ENCODE measurements around the gene TENM4.
"Not testable (repeated sequence)": the region's sequence is repeated elsewhere in the genome, so short reads cannot be mapped to it uniquely, and the experiment has no call there.

The TENM4 gene

DNA sequence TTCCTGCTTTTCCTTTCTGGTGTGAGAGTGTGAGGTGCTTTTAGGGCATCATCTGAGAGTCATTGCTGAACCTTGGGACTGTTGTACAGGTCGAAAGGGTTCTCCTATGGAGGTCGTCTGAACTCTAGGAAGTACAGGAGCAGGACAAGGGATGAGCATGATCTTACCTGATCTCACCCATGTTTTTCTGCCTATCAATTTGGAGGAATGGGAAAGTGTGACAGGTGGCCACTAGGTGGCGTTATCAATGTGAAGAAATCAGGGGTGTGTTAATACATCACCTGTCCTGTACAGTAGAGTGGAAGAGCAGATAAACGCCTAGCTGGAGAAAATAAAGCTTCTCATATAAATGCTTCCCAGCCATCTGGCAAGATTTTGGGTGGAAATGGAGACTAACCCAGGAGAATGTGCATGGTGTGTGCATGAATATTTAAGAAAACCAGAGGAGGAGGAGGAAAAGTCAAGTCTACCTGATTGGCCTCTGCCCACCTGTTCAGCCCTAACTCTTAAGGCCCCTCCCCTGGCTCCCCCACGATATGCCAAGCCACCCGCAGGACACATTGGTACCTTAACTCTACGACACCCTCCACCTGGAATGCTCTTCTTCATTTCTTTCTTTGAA lies 794.2 kb downstream of the TENM4 start:
- peak; percentile 44 for DNase-seq

DNA sequence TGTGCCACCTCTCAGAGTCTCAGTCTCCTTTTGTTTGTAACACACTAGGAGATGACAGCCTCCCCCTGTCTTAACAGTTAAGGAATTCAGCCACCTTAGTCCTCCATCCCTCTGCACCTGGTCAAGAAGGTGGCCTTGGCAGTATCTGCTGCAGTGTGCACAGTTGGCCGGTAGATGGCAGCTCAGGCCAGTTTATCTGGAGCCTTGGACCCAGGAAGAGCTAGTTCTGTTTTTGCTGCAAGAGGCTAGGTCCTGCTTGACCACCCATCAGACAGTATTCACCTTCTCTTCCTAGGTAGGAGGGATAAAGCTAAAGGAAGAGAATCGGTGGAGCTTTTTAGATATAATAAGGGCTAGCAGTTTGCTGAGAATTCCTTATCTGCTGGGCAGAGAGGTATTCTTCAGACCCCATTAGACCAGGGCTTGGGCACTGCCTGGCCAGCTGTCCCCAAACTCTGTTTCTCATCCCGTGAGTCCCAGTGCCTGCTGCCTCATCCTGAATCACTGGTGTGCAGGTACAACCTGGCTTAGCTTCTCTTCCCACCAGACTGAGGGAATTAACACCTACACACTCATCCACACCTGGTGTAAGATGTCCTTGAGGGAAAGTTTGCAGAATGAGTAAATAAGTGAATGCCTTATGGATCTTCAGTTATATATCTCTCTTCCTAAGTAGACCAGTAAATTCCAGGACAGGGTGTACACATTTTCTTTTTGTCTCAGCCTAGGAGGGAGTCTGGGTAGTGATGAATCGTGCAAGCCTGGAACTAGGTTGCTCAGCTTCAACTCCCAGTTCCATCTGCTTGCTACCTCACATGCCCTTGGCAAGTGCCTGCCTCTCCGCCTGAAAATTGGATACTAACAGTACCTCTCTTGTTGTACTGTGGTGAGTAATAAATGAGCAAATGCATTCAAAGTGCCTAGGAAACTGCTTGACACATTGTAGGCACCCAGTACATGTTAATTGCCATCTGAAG lies 795.3 kb downstream of the TENM4 start:
- peak; percentile 26 for DNase-seq

GRCh38 chr11:78643676-78644056 lies 797.2 kb downstream of the TENM4 start:
- no peak for DNase-seq

- DNase-seq = no peak
Observed at GRCh38 chr11:78642979-78643675, 797.7 kb downstream of the TENM4 start.

DNA sequence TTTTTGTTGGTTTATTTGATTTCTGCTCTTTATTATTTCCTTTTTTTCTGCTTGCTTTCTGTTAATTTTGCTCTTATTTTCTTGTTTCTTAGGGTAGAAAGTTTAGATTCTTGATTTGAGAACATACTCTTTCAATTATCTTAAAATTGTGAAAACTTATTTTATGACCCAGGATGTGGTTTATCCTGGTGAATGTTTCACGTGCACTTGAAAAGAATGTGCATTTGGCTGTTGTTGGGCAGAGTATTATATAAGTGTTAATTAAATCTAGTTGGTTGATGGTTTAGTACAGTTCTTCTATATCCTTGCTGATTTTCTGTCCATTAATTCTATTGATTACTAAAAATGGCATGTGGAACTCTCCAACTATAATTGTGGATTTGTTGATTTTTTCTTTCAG lies 799.3 kb downstream of the TENM4 start:
- DNase-seq = no peak

- DNase-seq = no peak
Observed at GRCh38 chr11:78638704-78639380, 802.0 kb downstream of the TENM4 start.

DNA sequence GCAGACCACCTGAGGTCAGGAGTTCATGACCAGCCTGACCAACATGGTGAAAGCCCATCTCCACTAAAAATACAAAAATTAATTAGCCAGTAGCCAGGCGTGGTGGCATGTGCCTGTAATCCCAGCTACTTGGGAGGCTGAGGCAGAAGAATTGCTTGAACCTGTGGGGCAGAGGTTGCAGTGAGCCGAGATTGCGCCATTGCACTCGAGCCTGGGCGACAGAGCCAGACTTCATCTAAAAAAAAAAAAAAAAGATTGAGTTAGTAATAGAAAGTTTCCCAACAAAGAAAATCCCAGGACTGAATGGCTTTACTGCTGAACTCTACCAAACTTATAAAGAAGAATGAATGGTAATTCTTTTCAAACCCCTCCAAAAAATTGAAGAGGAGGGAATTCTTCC lies 803.3 kb downstream of the TENM4 start:
- DNase-seq = not testable (repeated sequence)

GRCh38 chr11:78635814-78636506 lies 804.9 kb downstream of the TENM4 start:
- DNase-seq = no peak

- no peak for DNase-seq
Observed at GRCh38 chr11:78633516-78634310, 807.1 kb downstream of the TENM4 start.

DNA sequence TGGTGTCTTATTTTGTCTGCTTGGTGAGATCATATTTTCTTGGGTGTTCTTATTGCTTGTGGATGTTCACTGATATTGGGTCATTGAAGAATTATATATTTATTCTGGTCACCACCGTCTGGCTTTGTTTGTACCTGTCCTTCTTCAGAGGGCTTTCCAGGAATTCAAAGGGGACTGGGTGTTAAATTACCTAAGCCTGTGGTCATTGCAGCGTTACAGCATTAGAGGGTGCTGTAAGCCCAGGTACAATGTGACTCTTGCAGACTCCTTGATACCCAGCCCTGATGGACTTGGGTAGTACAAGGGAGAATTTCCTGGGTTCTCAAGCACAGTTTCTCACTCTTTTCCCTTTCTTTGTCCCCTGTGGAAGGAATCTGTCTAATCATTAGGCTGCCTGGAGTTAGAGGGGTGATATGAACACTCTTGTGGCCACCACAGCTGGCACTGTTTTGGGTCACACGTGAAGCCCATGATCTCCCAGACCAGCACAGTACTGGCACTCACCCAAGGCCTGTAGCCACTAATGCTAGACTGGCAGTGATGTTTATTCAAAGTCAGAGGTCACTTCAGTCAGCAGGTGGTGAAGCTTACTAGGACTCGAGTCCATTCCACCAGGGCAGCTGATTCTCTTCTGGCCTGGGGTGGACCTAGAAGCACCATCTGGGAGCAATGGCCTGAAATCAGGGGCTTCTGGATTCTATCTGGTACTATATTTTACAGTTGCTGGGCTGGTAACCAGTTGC lies 810.1 kb downstream of the TENM4 start:
- DNase-seq = no peak

- no peak for DNase-seq
Observed at GRCh38 chr11:78630155-78630554, 810.7 kb downstream of the TENM4 start.

DNA sequence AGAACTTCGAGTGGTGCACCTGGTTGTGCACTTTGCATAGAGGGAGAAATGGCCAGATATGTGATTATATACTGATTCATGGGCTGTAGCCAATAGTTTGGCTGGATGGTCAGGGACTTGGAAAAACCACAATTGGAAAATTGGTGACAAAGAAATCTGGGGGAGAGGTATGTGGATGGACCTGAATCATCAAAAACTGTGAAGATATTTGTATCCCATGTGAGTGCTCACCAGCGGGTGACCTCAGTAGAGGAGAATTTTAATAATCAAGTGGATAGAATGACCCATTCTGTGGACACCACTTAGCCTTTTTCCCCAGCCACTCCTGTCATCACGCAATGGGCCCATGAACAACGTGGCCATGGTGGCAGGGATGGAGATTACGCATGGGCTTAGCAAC lies 818.2 kb downstream of the TENM4 start:
- DNase-seq = no peak

- no peak for DNase-seq
Observed at GRCh38 chr11:78620159-78620558, 820.7 kb downstream of the TENM4 start.

DNA sequence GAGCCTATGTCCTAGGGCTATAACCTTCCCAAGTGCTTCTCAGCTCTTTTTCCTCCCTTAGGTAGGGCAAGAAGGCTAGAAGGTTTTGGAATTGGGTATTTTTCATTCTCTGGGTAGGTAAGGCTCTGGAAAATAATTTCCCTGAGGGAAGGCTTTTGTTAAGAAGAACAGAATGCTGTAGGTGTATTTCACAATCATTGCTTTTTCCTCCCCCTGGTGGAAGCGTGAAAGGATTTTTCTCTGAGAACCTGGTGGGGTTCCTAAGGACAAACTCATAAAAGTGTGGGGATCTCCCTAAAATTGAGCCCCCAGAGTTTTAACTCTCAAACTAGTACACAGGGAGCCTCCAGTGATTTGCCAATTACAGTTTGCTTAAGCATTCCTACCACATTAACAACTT lies 825.1 kb downstream of the TENM4 start:
- no peak for DNase-seq

- DNase-seq = no peak
Observed at GRCh38 chr11:78613378-78613813, 827.4 kb downstream of the TENM4 start.

DNA sequence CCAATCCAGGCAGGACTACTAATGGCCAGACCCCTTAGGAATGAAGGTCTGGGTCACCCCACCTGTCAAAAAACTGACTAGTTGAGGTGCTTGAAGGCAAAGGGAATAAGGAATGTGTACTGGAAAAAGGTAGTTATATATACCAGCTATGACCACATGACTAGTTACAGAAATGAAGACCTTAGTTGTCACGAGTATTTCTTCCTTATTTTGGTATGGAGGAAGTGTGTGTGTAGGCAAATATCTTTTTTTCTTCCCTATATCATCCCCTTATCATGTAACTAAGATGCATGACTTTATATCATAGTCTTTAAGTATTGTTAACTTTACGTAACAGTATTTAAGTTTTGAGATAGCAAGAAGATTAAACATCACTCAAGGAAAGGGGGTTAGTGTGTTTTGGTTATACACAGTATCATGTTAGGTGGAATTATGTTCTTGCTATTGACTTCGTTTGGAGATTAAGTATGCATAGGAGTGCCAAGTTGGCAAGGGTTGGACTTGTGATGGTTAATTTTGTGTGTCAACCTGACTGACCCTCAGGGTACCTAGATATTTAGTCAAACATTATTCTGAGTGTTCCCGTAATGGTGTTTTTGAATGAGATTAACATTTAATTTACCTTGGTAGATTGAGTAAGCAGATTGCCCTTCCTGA lies 828.0 kb downstream of the TENM4 start:
- no peak for DNase-seq

DNA sequence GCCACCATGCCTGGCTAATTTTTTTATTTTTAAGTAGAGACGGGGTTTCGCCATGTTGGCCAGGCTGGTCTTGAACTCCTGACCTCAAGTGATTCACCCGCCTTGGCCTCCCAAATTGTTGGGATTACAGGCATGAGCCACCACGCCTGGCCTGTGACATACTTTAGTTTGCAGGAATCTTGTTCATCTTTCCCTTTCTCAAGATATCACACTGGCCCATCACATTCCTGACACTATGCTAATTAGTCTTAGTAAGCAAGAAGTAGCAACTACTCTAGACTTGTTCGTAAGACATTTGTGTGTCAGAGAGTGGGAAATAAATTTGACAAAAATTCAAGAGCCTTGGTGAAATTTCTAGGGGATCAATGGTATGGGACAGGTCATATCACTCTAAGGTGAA lies 831.5 kb downstream of the TENM4 start:
- DNase-seq = not testable (repeated sequence)

- no peak for DNase-seq
Observed at GRCh38 chr11:78607696-78608095, 833.1 kb downstream of the TENM4 start.

- DNase-seq = no peak
Observed at GRCh38 chr11:78606667-78607066, 834.2 kb downstream of the TENM4 start.

DNA sequence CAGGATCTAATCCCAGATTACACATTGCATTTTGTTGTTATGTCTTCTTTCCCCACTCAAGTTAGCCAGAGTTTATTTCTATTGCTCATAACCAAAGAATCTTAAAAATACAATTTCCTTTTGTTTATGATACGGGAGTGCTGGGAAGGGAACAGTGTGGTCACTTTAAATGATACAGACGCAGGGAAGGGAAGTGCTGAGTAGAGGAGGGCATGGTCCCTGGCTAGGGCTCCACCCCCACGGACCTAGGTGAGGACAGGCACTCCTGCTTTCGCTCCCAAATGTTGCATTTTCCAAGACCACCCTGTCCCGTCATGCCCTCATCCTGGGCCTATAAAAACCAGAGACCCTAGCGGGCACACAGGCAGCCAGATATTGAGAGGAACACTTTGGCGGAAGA lies 835.5 kb downstream of the TENM4 start:
- no peak for DNase-seq

All from NCI-H1694 (cell line).